Erythroblast (primary cell): ENCODE results near the gene LILRB2.

Source experiments
- GATA1 ChIP-seq: IDR thresholded peaks from 2 replicates; pipeline ENCODE4 v1.6.1; 2011; ENCODE audit warnings: low read depth, mild to moderate bottlenecking, control low read depth, low read length, moderate library complexity
- POLR2A ChIP-seq: IDR thresholded peaks from 2 replicates; pipeline ENCODE4 v1.6.1; 2011; ENCODE audit warnings: mild to moderate bottlenecking, low read length

- TF ChIP-seq POLR2A (no peak), GATA1 (no peak)
Observed at GRCh38 chr19:54229146-54229545, 51.8 kb downstream of the LILRB2 start.
